Cardiac fibroblast (primary cell): Measurements from ENCODE around the gene OR4E2.

Source experiments
- DNase-seq, 2 donors: peaks; one replicate each; pipeline versions ENCODE4 v3.0.0 to v3.0.0-alpha.2; 2010; ENCODE audit warnings: low read depth in 2 of 2
- H3K4me3 ChIP-seq, 2 donors: replicated peaks in 1 of 2; 1 replicate in 1 of 2; 2 replicates in 1 of 2; pipeline ENCODE4 v1.5.1; 2011; ENCODE audit warnings: low read depth in 2 of 2, low read length in 2 of 2, mild to moderate bottlenecking in 2 of 2, moderate library complexity in 1 of 2
- CTCF ChIP-seq: IDR thresholded peaks from one replicate; pipeline ENCODE4 v1.5.1; 2011; ENCODE audit warnings: low read depth, mild to moderate bottlenecking, low read length, inconsistent platforms

OR4E2 gene

GRCh38 chr14:21634840-21635239 lies 18.8 kb upstream of the OR4E2 start, which contains the start of gene OR10G2:
OR10G2 (minus strand) TSS chr14:21634940; CDS start chr14:21634842, 98 bp downstream.
- no peak within 1 kb of the TSS for H3K4me3 ChIP-seq
- TF ChIP-seq CTCF = no peak
- DNase-seq = no peak

DNA sequence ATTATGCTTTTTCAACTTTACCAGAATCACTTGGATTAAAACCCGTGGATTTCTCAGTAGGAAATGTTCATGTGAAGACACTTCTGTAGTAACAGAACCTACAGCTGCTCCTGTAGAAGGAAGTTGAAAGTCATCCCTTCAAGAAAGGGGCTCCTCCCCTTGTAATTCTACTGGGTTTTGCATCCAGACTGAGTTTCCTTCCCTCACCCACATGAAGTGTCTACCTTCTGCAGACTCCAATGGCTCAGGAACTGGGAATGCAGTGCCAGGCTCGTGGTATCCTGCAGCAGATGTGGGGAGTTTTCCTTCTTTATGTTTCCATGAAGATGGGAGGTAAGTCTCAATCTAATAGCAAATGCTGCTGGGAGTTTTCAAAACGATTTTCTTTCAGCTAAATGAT lies 11.0 kb upstream of the OR4E2 start:
- no peak for TF ChIP-seq CTCF
- no peak for DNase-seq
- H3K4me3 ChIP-seq = no peak overlapping the region

- no peak overlapping the region for H3K4me3 ChIP-seq
- DNase-seq = no peak
- TF ChIP-seq CTCF = no peak
These were observed 10.2 kb upstream of the OR4E2 start for GRCh38 chr14:21643407-21643806.

DNA sequence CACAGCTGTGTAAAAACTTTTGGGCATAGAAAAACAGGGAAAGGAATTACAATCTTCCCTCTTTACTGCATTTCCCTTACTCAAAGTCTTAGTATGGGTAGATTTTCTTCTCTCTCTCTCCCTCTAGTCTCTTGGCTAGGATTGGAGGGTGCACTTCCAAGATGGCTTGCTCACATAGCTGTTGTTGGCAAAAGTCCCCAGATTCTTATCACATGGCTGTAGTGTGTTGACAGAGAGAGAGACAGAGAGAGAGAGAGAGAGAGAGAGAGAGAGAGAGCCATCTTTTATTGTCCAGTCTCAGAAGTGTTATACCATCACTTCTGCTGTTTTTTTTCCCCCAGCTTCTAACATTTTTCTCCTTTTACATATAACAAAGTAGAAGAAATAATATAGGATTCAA lies 6.3 kb upstream of the OR4E2 start:
- TF ChIP-seq CTCF = no peak
- H3K4me3 ChIP-seq = no peak overlapping the region
- peak in 1 of 2 donors; percentile 81 for DNase-seq

DNA sequence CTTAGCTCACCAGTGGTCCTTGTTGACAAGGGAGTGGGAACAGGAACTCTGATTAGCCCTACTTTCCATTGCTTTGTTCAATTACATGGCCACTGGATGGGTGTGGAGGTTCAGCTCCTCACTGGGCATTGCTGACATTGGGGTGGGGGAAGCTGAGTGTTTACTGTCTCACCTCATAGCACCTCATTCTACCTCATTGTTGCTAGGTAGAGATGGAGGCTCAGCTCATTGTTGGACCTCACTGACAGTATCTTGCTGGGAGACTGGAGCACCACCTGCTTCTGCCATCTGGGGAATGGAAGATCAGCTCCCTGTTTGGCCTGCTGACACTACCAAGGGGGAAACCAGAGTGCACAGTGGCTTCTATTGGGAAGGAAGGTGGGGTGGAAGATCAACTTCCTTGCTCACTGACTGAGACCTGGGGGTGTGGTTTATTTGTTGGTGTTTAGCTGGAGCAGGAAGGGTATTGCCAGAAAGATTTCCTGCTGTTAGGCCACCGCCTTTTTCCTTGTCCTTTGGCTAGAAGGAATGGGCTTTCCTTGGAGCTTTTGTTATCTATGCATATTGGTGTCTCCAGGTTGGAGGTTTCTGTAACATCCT lies 1.3 kb upstream of the OR4E2 start:
- TF ChIP-seq CTCF = no peak
- no peak for DNase-seq
- no peak overlapping the region for H3K4me3 ChIP-seq

DNA sequence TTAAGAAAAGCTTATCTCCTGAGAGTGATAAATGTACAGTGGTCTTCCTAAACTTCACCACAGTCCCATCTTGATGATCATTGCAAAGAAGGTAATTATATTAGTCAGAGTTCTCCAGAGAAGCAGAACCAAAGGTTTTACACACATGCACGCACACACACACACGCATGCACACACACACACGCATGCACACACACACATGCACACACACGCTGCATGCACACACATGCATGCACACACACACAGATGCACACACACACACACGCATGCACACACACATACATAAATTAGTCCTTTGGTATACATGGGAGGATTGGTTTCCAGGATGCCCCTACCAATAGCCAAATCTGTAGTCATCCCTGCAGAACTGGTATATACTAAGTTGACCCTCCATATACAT lies 580 bp downstream of the OR4E2 start:
- H3K4me3 ChIP-seq = no peak overlapping the region
- no peak for DNase-seq
- no peak for TF ChIP-seq CTCF

DNA sequence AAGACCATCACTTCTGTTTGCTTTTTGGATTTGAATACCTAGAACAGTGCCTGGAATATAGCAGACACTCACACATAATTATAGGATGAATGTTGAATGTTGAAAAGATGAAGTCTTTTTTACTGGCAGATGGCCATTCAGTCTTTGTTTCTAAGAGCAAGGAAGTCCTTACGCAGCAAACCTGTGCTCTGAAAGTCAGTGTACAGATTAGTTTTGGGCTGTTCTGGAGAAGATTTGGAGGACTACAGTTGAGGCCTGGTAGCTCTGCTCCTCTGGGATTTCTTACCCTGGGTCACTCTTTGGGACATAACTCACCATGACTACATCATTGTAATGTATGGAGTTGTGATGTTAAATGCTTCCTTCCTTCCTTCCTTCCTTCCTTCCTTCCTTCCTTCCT lies 3.3 kb downstream of the OR4E2 start:
- H3K4me3 ChIP-seq = no peak overlapping the region
- no peak for TF ChIP-seq CTCF
- no peak for DNase-seq
